Measurements from ENCODE around the gene PDZK1IP1.

- TF ChIP-seq CTCF (IDR thresholded peaks at IDR 0.05) (no peak), ZFX (IDR thresholded peaks at IDR 0.05; ENCODE audit: borderline replicate concordance) (no peak)
Observed at GRCh38 chr1:47137925-47138615, 51.8 kb downstream of the PDZK1IP1 start.

Measured in 22Rv1 (cell line).